Hepatocyte (in vitro differentiated cells): ENCODE data around the gene CD80. TPM values are rescaled to one million over a fixed set of nuclear protein-coding genes. Genes with fewer than 3 reads are reported as not detected.

Source experiments
- DNase-seq: peaks from one replicate; pipeline ENCODE4 v3.0.0-alpha.2; 2016; ENCODE audit warnings: low spot score
- H2AFZ ChIP-seq: fragments of 200-600 bp; sonication (generic); 2 replicates; pipeline ENCODE4 v1.6.0; 2016; ENCODE audit warnings: antibody characterized with exemption, mild to moderate bottlenecking
- H3K27ac ChIP-seq: fragments of 200-600 bp; sonication (generic); 2 replicates; pipeline ENCODE4 v1.5.1; 2016; ENCODE audit warnings: mild to moderate bottlenecking
- H3K27me3 ChIP-seq: fragments of 200-600 bp; sonication (generic); 2 replicates; pipeline ENCODE4 v1.6.1; 2016
- H3K36me3 ChIP-seq: fragments of 200-600 bp; sonication (generic); replicated peaks from 2 replicates; pipeline ENCODE4 v1.5.1; 2016; ENCODE audit warnings: low read depth; ENCODE audit not compliant: insufficient read depth
- H3K4me1 ChIP-seq: fragments of 200-600 bp; sonication (generic); 2 replicates; pipeline ENCODE4 v1.5.1; 2016; ENCODE audit warnings: mild to moderate bottlenecking, moderate library complexity; ENCODE audit not compliant: insufficient read depth
- H3K4me2 ChIP-seq: fragments of 200-600 bp; sonication (generic); 2 replicates; pipeline ENCODE4 v1.6.0; 2016
- H3K4me3 ChIP-seq: fragments of 200-600 bp; sonication (generic); 2 replicates; pipeline ENCODE4 v1.5.1; 2016; ENCODE audit warnings: mild to moderate bottlenecking
- H3K79me2 ChIP-seq: fragments of 200-600 bp; sonication (generic); 2 replicates; pipeline ENCODE4 v1.6.0; 2017; ENCODE audit warnings: mild to moderate bottlenecking
- H3K9me2 ChIP-seq: fragments of 200-600 bp; sonication (generic); replicated peaks from 2 replicates; pipeline ENCODE4 v1.6.0; 2017; ENCODE audit warnings: mild to moderate bottlenecking; ENCODE audit not compliant: insufficient read depth
- H3K9me3 ChIP-seq: fragments of 200-600 bp; sonication (generic); 2 replicates; pipeline ENCODE4 v1.5.1; 2016; ENCODE audit warnings: low read depth, mild to moderate bottlenecking
- H4K20me1 ChIP-seq: fragments of 200-600 bp; sonication (generic); 2 replicates; pipeline ENCODE4 v1.6.0; 2016; ENCODE audit warnings: mild to moderate bottlenecking; ENCODE audit not compliant: insufficient read depth, poor library complexity, severe bottlenecking
- EZH2 ChIP-seq: fragments of 200-600 bp; sonication (generic); IDR thresholded peaks from 2 replicates; pipeline ENCODE4 v1.6.1; 2016; ENCODE audit warnings: antibody characterized with exemption, mild to moderate bottlenecking, borderline replicate concordance
- EZH2phosphoT487 ChIP-seq: fragments of 200-600 bp; sonication (generic); IDR thresholded peaks from one replicate; pipeline ENCODE4 v1.6.1; 2018; ENCODE audit warnings: antibody characterized with exemption, mild to moderate bottlenecking, low read depth, moderate library complexity; ENCODE audit not compliant: unreplicated experiment, severe bottlenecking
- WGBS: methylation state at CpG from one replicate; pipeline ENCODE4 v1.1.6; 2016; ENCODE audit warnings: low lambda C conversion rate; ENCODE audit errors: missing lambda C conversion rate; 5-methylcytosine and 5-hydroxymethylcytosine counted together
- polyA plus RNA-seq: library from polyadenylated mRNA; unstranded; fragments of >200 nt; fragmentation: Nextera tagmentation; extraction: Ambion mirVana; gene quantifications from 2 replicates; pipeline ENCODE4 v1.2.1, GENCODE V29; 2016
- total RNA-seq: library from RNA; depleted of rRNA; stranded (reverse); fragments of >200 nt; gene quantifications from 2 replicates; pipeline ENCODE4 v1.2.3, GENCODE V29; 2014
- TF ChIP-seq, protein P1 (sequence below): fragments of 200-600 bp; sonication (generic); IDR thresholded peaks from 2 replicates; pipeline ENCODE4 v1.5.1; 2016; ENCODE audit warnings: antibody characterized with exemption, mild to moderate bottlenecking; ENCODE audit not compliant: poor library complexity

The CD80 gene
- total and polyA plus RNA-seq, 2 experiments from 2014 or later: 0.07 TPM; not detected in 1

DNA sequence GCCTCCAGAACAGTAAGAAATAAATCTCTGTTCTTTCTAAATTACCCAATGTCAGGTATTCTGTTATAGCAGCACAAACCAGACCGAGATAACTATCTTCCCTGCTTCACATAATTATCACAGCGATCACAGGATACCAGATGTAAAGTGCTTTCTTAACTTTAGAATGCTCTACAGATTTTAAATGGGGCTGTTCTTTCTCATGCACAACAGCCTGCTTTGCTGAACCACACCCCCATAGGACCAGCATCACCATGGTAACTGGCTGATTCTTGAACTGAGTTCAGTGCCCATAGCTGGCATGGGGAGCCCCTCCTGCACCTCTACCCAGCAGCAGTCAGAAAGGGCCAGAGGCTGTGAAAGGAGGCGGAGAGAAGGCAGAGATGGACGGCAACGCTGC, 7.8 kb downstream of the CD80 start:
- Histone ChIP-seq H3K79me2 (no peaks in the 10 kb centered on the region), H3K4me3 (no peak overlapping the region), H3K9me2 (no peaks in the 10 kb centered on the region), H3K4me2 (no peak overlapping the region), H2AFZ (no peak overlapping the region), H3K36me3 (no peaks in the 10 kb centered on the region), H4K20me1 (no peaks in the 10 kb centered on the region), H3K27me3 (no peaks in the 10 kb centered on the region), H3K27ac (no peak overlapping the region), H3K9me3 (no peaks in the 10 kb centered on the region), H3K4me1 (no peaks in the 10 kb centered on the region)
- no peak for TF ChIP-seq EZH2phosphoT487
- TF ChIP-seq, protein P1, sequence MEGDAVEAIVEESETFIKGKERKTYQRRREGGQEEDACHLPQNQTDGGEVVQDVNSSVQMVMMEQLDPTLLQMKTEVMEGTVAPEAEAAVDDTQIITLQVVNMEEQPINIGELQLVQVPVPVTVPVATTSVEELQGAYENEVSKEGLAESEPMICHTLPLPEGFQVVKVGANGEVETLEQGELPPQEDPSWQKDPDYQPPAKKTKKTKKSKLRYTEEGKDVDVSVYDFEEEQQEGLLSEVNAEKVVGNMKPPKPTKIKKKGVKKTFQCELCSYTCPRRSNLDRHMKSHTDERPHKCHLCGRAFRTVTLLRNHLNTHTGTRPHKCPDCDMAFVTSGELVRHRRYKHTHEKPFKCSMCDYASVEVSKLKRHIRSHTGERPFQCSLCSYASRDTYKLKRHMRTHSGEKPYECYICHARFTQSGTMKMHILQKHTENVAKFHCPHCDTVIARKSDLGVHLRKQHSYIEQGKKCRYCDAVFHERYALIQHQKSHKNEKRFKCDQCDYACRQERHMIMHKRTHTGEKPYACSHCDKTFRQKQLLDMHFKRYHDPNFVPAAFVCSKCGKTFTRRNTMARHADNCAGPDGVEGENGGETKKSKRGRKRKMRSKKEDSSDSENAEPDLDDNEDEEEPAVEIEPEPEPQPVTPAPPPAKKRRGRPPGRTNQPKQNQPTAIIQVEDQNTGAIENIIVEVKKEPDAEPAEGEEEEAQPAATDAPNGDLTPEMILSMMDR: no peak
- TF ChIP-seq EZH2: no peak
- DNase-seq: no peak
- WGBS: 77% methylated on average over 5 of the region's 5 CpGs

DNA sequence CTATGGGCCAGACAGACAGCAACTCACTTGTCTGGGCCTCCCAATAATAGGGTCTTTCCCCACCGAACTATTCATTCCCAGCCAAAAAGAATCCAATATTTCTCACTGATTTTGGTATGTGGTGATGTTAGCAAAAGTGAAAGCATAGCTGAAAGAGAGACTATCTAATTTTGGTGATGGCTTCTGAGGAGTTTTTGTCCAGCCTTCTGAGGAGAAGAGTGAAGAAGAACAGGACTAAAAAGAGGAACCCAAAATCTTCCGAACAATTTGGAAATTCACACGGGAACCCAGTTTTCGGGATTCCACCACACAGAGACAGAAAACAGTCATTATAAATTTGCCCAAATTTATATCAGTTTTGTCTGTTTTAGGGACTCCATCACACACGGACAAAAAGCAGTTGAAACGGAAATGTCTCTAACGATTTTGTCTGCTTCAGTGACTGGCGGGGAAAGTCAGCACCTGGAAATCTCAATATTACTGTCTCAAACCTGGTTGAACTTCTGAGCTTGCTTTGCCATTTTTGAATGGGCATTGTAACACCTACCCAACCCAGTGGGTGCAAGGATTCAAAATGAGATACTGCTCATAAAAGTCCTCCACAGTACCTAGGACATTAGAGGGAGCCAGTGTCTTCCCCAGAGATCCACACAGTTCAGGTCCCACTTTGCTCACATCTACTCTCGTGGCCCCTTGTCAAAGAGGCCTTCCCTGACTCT, 9.1 kb downstream of the CD80 start:
- TF ChIP-seq EZH2 (no peak), EZH2phosphoT487 (no peak)
- TF ChIP-seq, protein P1: no peak
- H3K36me3 ChIP-seq: no peaks in the 10 kb centered on the region
- no peaks in the 10 kb centered on the region for H3K4me1 ChIP-seq
- H3K4me2 ChIP-seq: no peak overlapping the region
- no peaks in the 10 kb centered on the region for H3K79me2 ChIP-seq
- H4K20me1 ChIP-seq: no peaks in the 10 kb centered on the region
- 95% methylated on average over 9 of the region's 9 CpGs for WGBS
- H3K9me2 ChIP-seq: no peaks in the 10 kb centered on the region
- no peak for DNase-seq
- H3K9me3 ChIP-seq: no peaks in the 10 kb centered on the region
- no peak overlapping the region for H2AFZ ChIP-seq
- H3K27me3 ChIP-seq: no peaks in the 10 kb centered on the region
- H3K4me3 ChIP-seq: no peak overlapping the region
- H3K27ac ChIP-seq: no peak overlapping the region

DNA sequence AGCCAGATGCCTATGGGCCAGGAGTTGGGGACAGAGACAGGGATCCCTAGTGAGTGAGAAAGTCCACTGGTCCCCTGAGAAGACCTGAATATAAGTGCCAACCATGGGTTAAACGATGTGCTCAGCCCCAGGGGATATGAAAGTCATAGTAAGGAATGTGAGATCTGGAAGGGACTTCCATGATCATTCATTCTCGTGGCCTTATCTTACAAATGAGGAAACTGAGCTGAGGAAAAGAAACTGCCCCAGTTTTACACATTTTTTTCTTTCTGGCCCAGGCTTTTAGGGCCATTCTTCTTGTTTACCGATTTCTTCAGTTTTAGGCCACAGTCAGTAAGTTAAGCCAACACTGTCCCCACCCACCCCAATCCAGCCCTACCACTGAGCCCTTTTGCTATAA, 11.1 kb downstream of the CD80 start:
- Histone ChIP-seq H3K36me3 (no peaks in the 10 kb centered on the region), H3K4me1 (no peaks in the 10 kb centered on the region), H3K4me3 (no peak overlapping the region), H3K79me2 (no peaks in the 10 kb centered on the region), H4K20me1 (no peaks in the 10 kb centered on the region), H3K27ac (no peak overlapping the region), H3K9me2 (no peaks in the 10 kb centered on the region), H3K9me3 (no peaks in the 10 kb centered on the region), H2AFZ (no peak overlapping the region), H3K27me3 (no peaks in the 10 kb centered on the region), H3K4me2 (no peak overlapping the region)
- 56% methylated on average over 3 of the region's 3 CpGs for WGBS
- DNase-seq: no peak
- TF ChIP-seq EZH2phosphoT487 (no peak), EZH2 (no peak)
- TF ChIP-seq, protein P1: no peak
